HG03159 (cell line): ENCODE measurements around the gene FLCN.

Experiments
- ATAC-seq: cut with Tn5 transposase; IDR thresholded peaks from one replicate; pipeline ENCODE4 v1.9.1; 2021; ENCODE audit warnings: mild to moderate bottlenecking, moderate library complexity; ENCODE audit not compliant: unreplicated experiment

Gene FLCN

DNA sequence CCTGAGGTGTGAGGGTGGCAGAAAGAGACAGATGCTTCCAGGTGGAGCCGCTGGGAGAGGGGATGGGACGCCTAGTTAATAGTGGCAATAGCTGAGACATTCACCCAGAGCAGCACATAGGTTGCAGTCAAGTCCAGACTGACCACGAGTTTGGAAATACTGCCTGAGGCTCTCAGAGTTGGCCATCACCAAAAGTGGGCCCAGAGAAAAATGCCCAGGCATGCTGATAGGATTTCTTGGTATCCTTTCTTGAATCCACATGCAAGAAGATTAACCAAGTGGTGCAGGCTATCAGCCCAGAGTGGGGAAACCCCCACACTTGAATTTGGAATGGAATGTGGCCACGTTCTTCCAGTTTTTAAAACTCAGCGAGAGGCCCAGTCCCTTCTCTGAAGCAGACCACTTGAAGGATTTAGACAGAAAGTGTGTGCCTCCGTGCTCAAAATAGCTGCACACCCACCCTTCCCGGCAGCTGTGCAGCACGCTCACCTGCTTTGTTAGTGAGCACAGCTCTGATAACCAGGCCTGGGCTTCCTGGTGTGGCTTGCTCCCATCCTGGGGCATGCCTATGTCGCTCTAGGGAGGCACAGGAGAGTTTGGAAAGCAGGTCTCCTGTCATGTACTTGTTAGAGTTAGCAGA is 66.5 kb downstream of the FLCN start:
- ATAC-seq: no peak

- no peak for ATAC-seq
Measured at GRCh38 chr17:17169396-17169795, 67.6 kb downstream of the FLCN start.

DNA sequence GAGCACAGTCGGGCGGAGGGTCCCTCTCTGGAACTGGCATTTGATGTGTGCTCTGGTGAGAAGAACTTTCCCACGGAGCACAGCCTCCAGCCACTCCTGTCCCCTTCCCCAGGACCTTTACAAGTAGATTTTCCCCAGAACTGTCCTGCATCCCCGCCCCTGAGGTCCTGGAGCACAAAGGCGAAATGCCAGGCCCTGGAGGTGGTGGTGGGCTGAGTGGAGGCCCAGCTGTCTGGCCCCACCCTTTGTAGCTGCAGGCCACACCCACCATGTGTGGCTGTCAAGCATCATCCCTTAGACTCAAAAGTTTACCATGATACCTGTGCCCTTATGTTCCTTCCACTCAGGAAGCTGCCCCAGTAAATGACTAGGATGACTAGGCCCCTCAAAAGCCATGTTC is 68.6 kb downstream of the FLCN start:
- no peak for ATAC-seq

DNA sequence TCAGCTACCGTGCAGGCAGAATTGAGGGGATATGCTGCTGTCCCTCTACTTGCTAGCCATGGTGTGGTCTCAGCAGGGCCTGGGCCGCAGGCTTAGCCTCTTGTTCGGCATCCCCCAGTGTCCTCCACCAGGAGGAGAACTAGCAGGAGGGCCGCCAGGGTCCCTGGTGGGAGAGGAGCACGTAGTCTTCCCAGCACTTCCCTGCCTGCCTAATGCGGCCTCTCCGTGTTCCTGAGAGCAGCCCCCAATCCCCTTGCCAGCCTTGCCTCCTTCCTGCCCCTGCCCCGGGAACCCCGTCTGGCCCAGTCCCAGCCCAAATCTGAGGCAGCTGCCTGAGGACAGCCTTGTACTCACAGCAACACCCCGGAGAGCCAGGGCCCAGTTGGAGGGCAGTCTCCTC is 69.0 kb downstream of the FLCN start:
- ATAC-seq: no peak

- ATAC-seq: no peak
Measured at GRCh38 chr17:17167356-17167755, 69.6 kb downstream of the FLCN start.

DNA sequence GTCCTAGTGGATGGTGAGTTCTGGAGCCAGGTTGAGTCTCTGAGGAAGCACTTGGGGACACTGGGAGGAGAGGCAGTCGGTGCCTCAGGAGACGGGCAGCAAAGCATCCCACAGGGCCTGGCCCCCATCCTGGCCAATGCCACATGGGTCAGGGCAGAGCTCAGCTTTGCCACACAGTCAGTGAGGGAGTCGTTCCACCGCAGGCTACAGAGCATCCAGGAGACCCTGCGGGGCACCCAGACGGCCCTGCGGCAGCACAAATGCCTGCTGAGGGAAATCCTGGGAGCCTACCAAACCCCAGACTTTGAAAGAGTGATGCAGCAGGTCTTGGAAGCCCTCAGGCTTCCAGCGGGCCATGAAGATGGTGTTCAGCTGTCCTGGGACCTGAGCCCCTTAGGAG is 70.5 kb downstream of the FLCN start:
- no peak for ATAC-seq

DNA sequence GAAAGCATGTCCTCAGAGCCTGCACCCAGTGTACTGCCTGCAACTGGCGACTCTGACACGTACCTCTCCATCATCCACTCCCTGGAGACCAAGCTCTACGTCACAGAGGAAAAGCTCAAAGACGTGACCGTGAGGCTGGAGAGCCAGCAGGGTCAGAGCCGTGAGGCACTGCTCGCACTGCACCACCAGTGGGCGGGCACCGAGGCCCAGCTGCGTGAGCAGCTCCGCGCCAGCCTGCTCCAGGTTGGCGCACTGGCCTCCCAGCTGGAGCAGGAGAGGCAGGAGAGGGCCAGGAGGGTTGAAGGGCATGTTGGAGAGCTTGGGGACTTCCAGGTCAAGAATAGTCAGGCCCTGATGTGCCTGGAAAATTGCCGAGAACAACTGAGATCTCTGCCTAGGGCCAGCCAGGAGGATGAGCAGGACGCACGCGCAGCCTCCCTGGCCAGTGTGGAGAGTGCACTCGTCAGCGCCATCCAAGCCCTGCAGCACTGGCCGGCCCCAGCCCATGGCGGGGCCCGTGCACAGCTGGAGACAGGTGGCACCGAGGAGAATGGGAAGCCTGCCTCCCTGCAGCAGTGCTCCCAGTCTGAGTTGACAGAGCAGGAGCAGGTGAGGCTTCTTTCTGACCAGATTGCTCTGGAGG is 71.2 kb downstream of the FLCN start:
- ATAC-seq: no peak

DNA sequence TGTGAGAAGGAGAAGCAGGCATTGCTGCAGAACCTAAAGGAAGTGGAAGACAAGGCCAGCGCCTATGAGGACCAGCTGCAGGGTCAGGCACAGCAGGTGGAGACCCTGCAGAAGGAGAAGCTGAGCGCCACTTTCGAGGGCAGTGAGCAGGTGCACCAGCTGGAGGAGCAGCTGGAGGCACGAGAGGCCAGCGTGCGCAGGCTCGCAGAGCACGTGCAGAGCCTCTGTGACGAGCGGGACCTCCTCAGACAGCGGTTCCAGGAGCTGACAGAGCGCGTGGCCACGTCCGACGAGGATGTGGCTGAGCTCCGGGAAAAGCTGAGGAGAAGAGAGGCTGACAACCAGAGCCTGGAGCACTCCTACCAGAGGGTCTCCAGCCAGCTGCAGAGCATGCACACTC is 72.3 kb downstream of the FLCN start:
- ATAC-seq: no peak

DNA sequence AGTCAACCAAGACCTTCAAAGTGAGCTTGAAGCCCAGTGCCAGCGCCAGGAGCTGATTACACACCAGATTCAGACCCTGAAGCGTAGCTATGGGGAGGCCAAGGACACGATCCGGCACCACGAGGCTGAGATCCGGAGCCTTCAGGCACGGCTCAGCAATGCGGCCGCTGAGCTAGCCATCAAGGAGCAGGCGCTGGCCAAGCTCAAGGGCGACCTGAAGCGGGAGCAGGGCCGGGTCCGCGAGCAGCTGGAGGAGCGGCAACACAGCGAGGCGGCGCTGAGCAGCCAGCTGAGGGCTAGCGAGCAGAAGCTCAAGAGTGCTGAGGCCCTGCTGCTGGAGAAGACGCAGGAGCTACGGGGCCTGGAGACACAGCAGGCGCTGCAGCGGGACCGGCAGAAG is 72.8 kb downstream of the FLCN start:
- no peak for ATAC-seq
